Mucosa of descending colon (tissue), 3 donors: Measurements from ENCODE around the gene MPP2. TPM values are rescaled to one million over a fixed set of nuclear protein-coding genes. Genes with fewer than 3 reads are reported as not detected.

Experiments used
- ATAC-seq: fragments of 200-7000 bp; cut with Tn5 transposase; one replicate; pipeline ENCODE4 v1.9.1; 2020; ENCODE audit warnings: mild to moderate bottlenecking, moderate library complexity
- DNase-seq, 3 donors: peaks; one replicate each; pipeline ENCODE4 v3.0.0-alpha.2; 2020
- H3K36me3 ChIP-seq: fragments of 200-600 bp; one replicate; pipeline ENCODE4 v1.8.0; 2021; ENCODE audit warnings: low read depth, mild to moderate bottlenecking
- H3K4me1 ChIP-seq: fragments of 200-600 bp; one replicate; pipeline ENCODE4 v1.8.0; 2021; ENCODE audit warnings: low read depth, mild to moderate bottlenecking
- H3K4me3 ChIP-seq: fragments of 200-600 bp; one replicate; pipeline ENCODE4 v1.8.0; 2021; ENCODE audit warnings: mild to moderate bottlenecking
- H3K9me3 ChIP-seq: fragments of 200-600 bp; one replicate; pipeline ENCODE4 v1.8.0; 2021; ENCODE audit warnings: mild to moderate bottlenecking
- CTCF ChIP-seq: fragments of 200-600 bp; IDR thresholded peaks from one replicate; pipeline ENCODE4 v1.8.0; 2022; ENCODE audit warnings: antibody characterized with exemption, mild to moderate bottlenecking
- intact Hi-C, 2 donors: fragments of 100-400 bp; cut with DNase I in 1 of 2; cut with micrococcal nuclease in 1 of 2; formaldehyde crosslinking; loops; one replicate each; pipeline versions ENCODE4 v1.11.0 to v1.11.1; 2022; cut with DNase I, micrococcal nuclease
- total RNA-seq, 3 donors: library from RNA; stranded (reverse); fragmentation: NEBNext Ultra II Directional in 2 of 3; extraction: Animal tissue kit (Norgen Biotek cat#: 25700) in 2 of 3; gene quantifications; one replicate each; pipeline versions ENCODE4 v1.2.1 to v1.2.4, GENCODE V29; 2021 to 2023
- donor health status: DM: no; HTN: no; CAD: no; lungs with moderate emphysema.
- donor health status: DM: no; HTN: no; CAD: no.
- donor health status: DM: no; HTN: yes; CAD: no.

Gene MPP2
- total RNA-seq, 3 donors from 2014 or later: 0.55 to 13.2 (median 1.1) TPM

GRCh38 chr17:43864161-43864984, 43.0 kb downstream of the MPP2 start:
- no peak overlapping the region for H3K4me3 ChIP-seq
- no peaks in the 10 kb centered on the region for H3K4me1 ChIP-seq
- TF ChIP-seq CTCF: no peak
- intact Hi-C loops: no loop called here
- DNase-seq (no peak), ATAC-seq (no peak)
- no peaks in the 10 kb centered on the region for H3K9me3 ChIP-seq
- no peaks in the 10 kb centered on the region for H3K36me3 ChIP-seq

GRCh38 chr17:43861960-43862359, 45.4 kb downstream of the MPP2 start:
- Histone ChIP-seq H3K4me1 (no peaks in the 10 kb centered on the region), H3K36me3 (no peaks in the 10 kb centered on the region), H3K9me3 (no peaks in the 10 kb centered on the region), H3K4me3 (no peak overlapping the region)
- DNase-seq (no peak), ATAC-seq (no peak)
- no peak for TF ChIP-seq CTCF
- intact Hi-C loops: no loop called here

GRCh38 chr17:43860927-43861622, 46.3 kb downstream of the MPP2 start:
- TF ChIP-seq CTCF: no peak
- H3K4me3 ChIP-seq: no peak overlapping the region
- DNase-seq (no peak), ATAC-seq (no peak)
- intact Hi-C loops: no loop called here
- H3K36me3 ChIP-seq: no peaks in the 10 kb centered on the region
- H3K4me1 ChIP-seq: no peaks in the 10 kb centered on the region
- no peaks in the 10 kb centered on the region for H3K9me3 ChIP-seq

GRCh38 chr17:43860077-43860725, 47.1 kb downstream of the MPP2 start:
- ATAC-seq: no peak
- no peak for TF ChIP-seq CTCF
- Histone ChIP-seq H3K9me3 (no peaks in the 10 kb centered on the region), H3K4me1 (no peaks in the 10 kb centered on the region), H3K4me3 (no peak overlapping the region), H3K36me3 (no peaks in the 10 kb centered on the region)
- DNase-seq: no peak
- intact Hi-C loops: no loop called here

- Histone ChIP-seq H3K4me3 (no peak overlapping the region), H3K9me3 (no peaks in the 10 kb centered on the region), H3K36me3 (no peaks in the 10 kb centered on the region), H3K4me1 (no peaks in the 10 kb centered on the region)
- ATAC-seq (no peak), DNase-seq (no peak)
- intact Hi-C loops: no loop called here
- no peak for TF ChIP-seq CTCF
Measured at GRCh38 chr17:43857957-43858600, 49.3 kb downstream of the MPP2 start.
